Measurements from ENCODE around the gene NOS1AP.

Gene NOS1AP

DNA sequence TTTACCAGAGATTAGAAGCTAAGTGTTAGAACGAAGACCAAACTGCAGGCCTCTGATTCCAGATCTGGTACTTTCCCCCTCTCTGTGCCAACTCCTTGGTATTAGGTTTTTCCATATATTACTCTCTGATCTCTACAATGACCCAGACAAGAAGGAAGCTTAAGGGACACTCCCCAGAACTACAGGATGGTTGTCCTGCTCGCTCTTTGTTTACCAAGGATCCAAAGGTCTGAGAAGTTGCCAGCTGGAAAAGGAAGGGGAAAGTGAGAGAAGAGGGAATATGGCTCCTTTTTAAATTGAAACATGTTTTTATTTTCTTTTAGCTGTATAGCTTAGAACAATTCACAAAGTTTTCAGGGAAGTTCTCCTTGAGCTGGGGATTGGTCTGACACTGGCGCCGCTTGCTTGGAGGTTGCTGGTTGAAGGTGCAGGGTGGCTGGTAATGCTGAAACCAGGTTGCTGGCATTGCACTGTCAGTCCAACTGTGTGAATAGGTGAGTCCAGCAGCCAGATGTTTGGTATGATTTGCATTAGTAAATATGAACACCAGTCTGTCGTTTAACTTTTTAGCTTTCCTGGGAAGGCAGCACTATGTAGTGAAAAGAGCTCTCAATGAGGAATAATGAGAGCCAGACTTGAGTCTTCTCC, 89.3 kb downstream of the NOS1AP start:
- H4K91ac ChIP-seq (ENCODE audit: low read length): no peak overlapping the region
- peak overlapping the region in 1 of 2 experiments; percentile 71 for H3K14ac ChIP-seq (ENCODE audit: low read length in 2 of 2)
- WGBS: over 99% methylated on average over 4 of the region's 5 CpGs
- H4K8ac ChIP-seq (ENCODE audit: low read length): no peak overlapping the region
- no peak overlapping the region for H3K4me2 ChIP-seq (ENCODE audit: low read length, poor library complexity, severe bottlenecking)
- H3K9ac ChIP-seq (ENCODE audit: low read length): no peak overlapping the region
- no peaks in the 10 kb centered on the region for H3K9me3 ChIP-seq (ENCODE audit: control insufficient read depth, low read length)
- no peaks in the 10 kb centered on the region for H3K36me3 ChIP-seq (ENCODE audit: control insufficient read depth in 1 of 2, insufficient read depth in 2 of 2, low read depth in 1 of 2, low read length in 2 of 2)
- no peak overlapping the region for H2BK15ac ChIP-seq (ENCODE audit: low read depth, poor library complexity, severe bottlenecking)
- peaks cover 3% of the 10 kb centered on the region for H3K79me1 ChIP-seq (replicated peaks; ENCODE audit: low read length, poor library complexity, severe bottlenecking)
- no peak overlapping the region for H3K4ac ChIP-seq (ENCODE audit: low read depth in 1 of 2, low read length in 2 of 2)
- no peak overlapping the region for H3K27ac ChIP-seq (ENCODE audit: low read length, poor library complexity, severe bottlenecking)
- peaks cover 3% of the 10 kb centered on the region for H3K4me1 ChIP-seq (ENCODE audit: control insufficient read depth, insufficient read depth, low read depth, low read length)
- peaks cover 0 to 24% of the 10 kb centered on the region in 2 experiments for H3K27me3 ChIP-seq (ENCODE audit: control insufficient read depth in 1 of 2, insufficient read depth in 1 of 2, low read length in 2 of 2)
- no peak overlapping the region for H2BK5ac ChIP-seq (ENCODE audit: low read depth, low read length, poor library complexity, severe bottlenecking)
- DNase-seq: no peak
- no peak overlapping the region for H2BK120ac ChIP-seq (ENCODE audit: low read depth, low read length)
- H2BK12ac ChIP-seq (ENCODE audit: low read length in 2 of 2): no peak overlapping the region
- H2AFZ ChIP-seq (ENCODE audit: low read depth, low read length): no peak overlapping the region
- no peak overlapping the region for H3K23ac ChIP-seq (ENCODE audit: low read length in 2 of 2)
- H2AK5ac ChIP-seq (ENCODE audit: low read length, severe bottlenecking): no peak overlapping the region
- no peak overlapping the region for H3K4me3 ChIP-seq (ENCODE audit: insufficient read depth in 1 of 2, low read depth in 1 of 2, low read length in 2 of 2)
- H3K18ac ChIP-seq (ENCODE audit: low read depth in 1 of 2, low read length in 2 of 2): no peak overlapping the region

DNA sequence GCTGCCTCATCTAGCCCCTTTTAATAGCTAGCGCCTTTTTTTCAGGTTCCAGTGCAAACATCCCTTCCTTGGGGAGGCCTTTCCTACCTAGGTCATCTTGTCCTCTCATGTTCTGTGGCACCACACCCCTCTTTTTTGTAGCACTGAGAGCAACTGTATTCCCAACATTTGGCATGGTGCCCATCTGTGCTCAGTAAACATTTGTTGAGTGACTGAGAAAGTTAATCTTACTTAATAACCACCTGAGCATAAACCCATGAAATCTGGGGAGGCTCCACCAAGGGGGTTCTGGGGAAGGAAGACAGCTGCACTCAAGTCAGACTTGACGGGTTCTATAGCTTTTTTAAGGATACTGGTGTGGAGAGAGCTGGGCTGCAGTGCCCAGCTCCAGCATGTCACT, 90.0 kb downstream of the NOS1AP start:
- Histone ChIP-seq H3K23ac (ENCODE audit: low read length in 2 of 2) (no peak overlapping the region), H2AK5ac (ENCODE audit: low read length, severe bottlenecking) (no peak overlapping the region), H3K36me3 (ENCODE audit: control insufficient read depth in 1 of 2, insufficient read depth in 2 of 2, low read depth in 1 of 2, low read length in 2 of 2) (no peaks in the 10 kb centered on the region), H4K8ac (ENCODE audit: low read length) (no peak overlapping the region), H3K27me3 (ENCODE audit: control insufficient read depth in 1 of 2, insufficient read depth in 1 of 2, low read length in 2 of 2) (peaks cover 0 to 26% of the 10 kb centered on the region in 2 experiments), H2BK120ac (ENCODE audit: low read depth, low read length) (no peak overlapping the region), H2BK15ac (ENCODE audit: low read depth, poor library complexity, severe bottlenecking) (no peak overlapping the region), H3K4me2 (ENCODE audit: low read length, poor library complexity, severe bottlenecking) (no peak overlapping the region), H3K4me3 (ENCODE audit: insufficient read depth in 1 of 2, low read depth in 1 of 2, low read length in 2 of 2) (no peak overlapping the region), H3K27ac (ENCODE audit: low read length, poor library complexity, severe bottlenecking) (no peak overlapping the region), H2AFZ (ENCODE audit: low read depth, low read length) (no peak overlapping the region), H3K9me3 (ENCODE audit: control insufficient read depth, low read length) (no peaks in the 10 kb centered on the region), H4K91ac (ENCODE audit: low read length) (no peak overlapping the region), H3K18ac (ENCODE audit: low read depth in 1 of 2, low read length in 2 of 2) (no peak overlapping the region), H3K79me1 (replicated peaks; ENCODE audit: low read length, poor library complexity, severe bottlenecking) (peaks cover 3% of the 10 kb centered on the region), H3K14ac (ENCODE audit: low read length in 2 of 2) (no peak overlapping the region), H3K9ac (ENCODE audit: low read length) (no peak overlapping the region), H3K4ac (ENCODE audit: low read depth in 1 of 2, low read length in 2 of 2) (no peak overlapping the region), H2BK5ac (ENCODE audit: low read depth, low read length, poor library complexity, severe bottlenecking) (no peak overlapping the region), H3K4me1 (ENCODE audit: control insufficient read depth, insufficient read depth, low read depth, low read length) (peaks cover 3% of the 10 kb centered on the region), H2BK12ac (ENCODE audit: low read length in 2 of 2) (no peak overlapping the region)
- WGBS: 89% methylated on average over 2 of the region's 2 CpGs
- no peak for DNase-seq

DNA sequence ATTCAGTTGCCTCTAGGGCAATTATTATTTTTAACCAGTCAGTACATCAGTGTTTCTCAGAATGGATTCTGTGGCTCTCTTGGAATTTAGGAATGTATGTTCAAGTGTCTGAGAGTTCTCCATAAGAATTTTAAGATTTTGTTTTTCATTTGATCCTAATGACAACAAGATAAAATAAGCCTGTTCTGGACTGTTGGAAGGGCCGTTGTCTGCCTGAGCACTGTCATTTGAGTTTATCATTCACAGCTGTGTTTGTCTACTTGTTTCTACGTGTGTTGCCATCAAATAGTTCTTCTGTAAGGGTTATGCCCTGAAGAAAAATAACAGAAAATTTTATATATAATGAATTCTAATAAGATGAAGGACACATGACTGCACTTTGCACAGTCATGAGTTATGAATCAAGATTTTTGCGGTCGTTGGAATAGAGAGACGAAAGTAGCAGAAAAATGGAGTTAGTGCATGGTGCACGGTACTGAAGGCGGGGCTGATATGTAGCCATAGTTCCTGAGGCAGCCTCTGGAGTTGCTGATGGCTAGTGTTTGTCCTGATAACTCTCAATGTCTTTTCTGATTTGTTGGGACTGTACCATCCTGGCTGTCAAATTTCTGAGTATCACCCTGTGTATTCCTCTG, 92.5 kb downstream of the NOS1AP start:
- H4K8ac ChIP-seq (ENCODE audit: low read length): no peak overlapping the region
- H3K4me1 ChIP-seq (ENCODE audit: control insufficient read depth, insufficient read depth, low read depth, low read length): peaks cover 5% of the 10 kb centered on the region
- no peak overlapping the region for H3K4ac ChIP-seq (ENCODE audit: low read depth in 1 of 2, low read length in 2 of 2)
- no peak overlapping the region for H4K91ac ChIP-seq (ENCODE audit: low read length)
- H3K23ac ChIP-seq (ENCODE audit: low read length in 2 of 2): no peak overlapping the region
- H3K14ac ChIP-seq (ENCODE audit: low read length in 2 of 2): no peak overlapping the region
- H3K9me3 ChIP-seq (ENCODE audit: control insufficient read depth, low read length): no peaks in the 10 kb centered on the region
- H3K36me3 ChIP-seq (ENCODE audit: control insufficient read depth in 1 of 2, insufficient read depth in 2 of 2, low read depth in 1 of 2, low read length in 2 of 2): no peaks in the 10 kb centered on the region
- no peak overlapping the region for H2BK120ac ChIP-seq (ENCODE audit: low read depth, low read length)
- H3K4me2 ChIP-seq (ENCODE audit: low read length, poor library complexity, severe bottlenecking): no peak overlapping the region
- H2BK5ac ChIP-seq (ENCODE audit: low read depth, low read length, poor library complexity, severe bottlenecking): no peak overlapping the region
- peaks cover 3% of the 10 kb centered on the region for H3K79me1 ChIP-seq (replicated peaks; ENCODE audit: low read length, poor library complexity, severe bottlenecking)
- no peak overlapping the region for H2AK5ac ChIP-seq (ENCODE audit: low read length, severe bottlenecking)
- H3K4me3 ChIP-seq (ENCODE audit: insufficient read depth in 1 of 2, low read depth in 1 of 2, low read length in 2 of 2): no peak overlapping the region
- H2BK12ac ChIP-seq (ENCODE audit: low read length in 2 of 2): no peak overlapping the region
- no peak overlapping the region for H2BK15ac ChIP-seq (ENCODE audit: low read depth, poor library complexity, severe bottlenecking)
- DNase-seq: no peak
- H2AFZ ChIP-seq (ENCODE audit: low read depth, low read length): no peak overlapping the region
- H3K18ac ChIP-seq (ENCODE audit: low read depth in 1 of 2, low read length in 2 of 2): no peak overlapping the region
- peaks cover 0 to 46% of the 10 kb centered on the region in 2 experiments for H3K27me3 ChIP-seq (ENCODE audit: control insufficient read depth in 1 of 2, insufficient read depth in 1 of 2, low read length in 2 of 2)
- no peak overlapping the region for H3K27ac ChIP-seq (ENCODE audit: low read length, poor library complexity, severe bottlenecking)
- WGBS: 67% methylated on average over 6 of the region's 7 CpGs
- H3K9ac ChIP-seq (ENCODE audit: low read length): no peak overlapping the region

DNA sequence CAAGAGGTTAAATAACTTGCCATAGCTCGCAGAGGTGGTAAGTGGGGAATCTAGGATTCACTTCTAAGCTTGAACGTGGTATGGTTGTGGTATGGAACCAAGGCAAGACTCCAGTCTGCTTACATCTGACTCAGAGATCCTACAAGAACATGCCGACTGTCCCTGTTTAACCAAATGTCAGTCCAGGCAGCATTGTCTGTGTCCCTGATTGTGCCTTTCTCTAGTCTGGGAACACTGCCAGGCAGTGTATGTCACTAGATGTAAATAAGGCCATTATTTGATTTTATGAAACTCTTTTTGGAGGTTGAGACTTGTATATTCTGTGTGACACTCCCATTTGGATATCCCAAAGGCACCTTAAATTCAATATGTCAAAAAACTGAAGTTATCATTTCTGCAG, 96.0 kb downstream of the NOS1AP start:
- H3K27me3 ChIP-seq (ENCODE audit: control insufficient read depth in 1 of 2, insufficient read depth in 1 of 2, low read length in 2 of 2): peaks cover 0 to 55% of the 10 kb centered on the region in 2 experiments
- H3K18ac ChIP-seq (ENCODE audit: low read depth in 1 of 2, low read length in 2 of 2): no peak overlapping the region
- no peaks in the 10 kb centered on the region for H3K9me3 ChIP-seq (ENCODE audit: control insufficient read depth, low read length)
- H3K23ac ChIP-seq (ENCODE audit: low read length in 2 of 2): no peak overlapping the region
- H4K91ac ChIP-seq (ENCODE audit: low read length): no peak overlapping the region
- H3K4me1 ChIP-seq (ENCODE audit: control insufficient read depth, insufficient read depth, low read depth, low read length): peaks cover 6% of the 10 kb centered on the region
- no peak overlapping the region for H2AK5ac ChIP-seq (ENCODE audit: low read length, severe bottlenecking)
- no peak overlapping the region for H2AFZ ChIP-seq (ENCODE audit: low read depth, low read length)
- H3K27ac ChIP-seq (ENCODE audit: low read length, poor library complexity, severe bottlenecking): no peak overlapping the region
- H2BK120ac ChIP-seq (ENCODE audit: low read depth, low read length): no peak overlapping the region
- WGBS: 69% methylated on average over 3 of the region's 3 CpGs
- H3K36me3 ChIP-seq (ENCODE audit: control insufficient read depth in 1 of 2, insufficient read depth in 2 of 2, low read depth in 1 of 2, low read length in 2 of 2): no peaks in the 10 kb centered on the region
- no peak for DNase-seq
- H3K9ac ChIP-seq (ENCODE audit: low read length): no peak overlapping the region
- no peak overlapping the region for H2BK12ac ChIP-seq (ENCODE audit: low read length in 2 of 2)
- H2BK5ac ChIP-seq (ENCODE audit: low read depth, low read length, poor library complexity, severe bottlenecking): no peak overlapping the region
- H3K4me3 ChIP-seq (ENCODE audit: insufficient read depth in 1 of 2, low read depth in 1 of 2, low read length in 2 of 2): no peak overlapping the region
- no peak overlapping the region for H2BK15ac ChIP-seq (ENCODE audit: low read depth, poor library complexity, severe bottlenecking)
- H3K14ac ChIP-seq (ENCODE audit: low read length in 2 of 2): peak overlapping the region in 1 of 2 experiments; percentile 9
- H4K8ac ChIP-seq (ENCODE audit: low read length): no peak overlapping the region
- H3K4me2 ChIP-seq (ENCODE audit: low read length, poor library complexity, severe bottlenecking): no peak overlapping the region
- no peak overlapping the region for H3K4ac ChIP-seq (ENCODE audit: low read depth in 1 of 2, low read length in 2 of 2)
- no peaks in the 10 kb centered on the region for H3K79me1 ChIP-seq (replicated peaks; ENCODE audit: low read length, poor library complexity, severe bottlenecking)
